GM18511 (cell line): ENCODE measurements around the gene PDLIM5.
"Not testable (repeated sequence)": the region's sequence is repeated elsewhere in the genome, so short reads cannot be mapped to it uniquely, and the experiment has no call there.

ENCODE experiments used
- ATAC-seq: cut with Tn5 transposase; IDR thresholded peaks from one replicate; pipeline ENCODE4 v1.9.1; 2021; ENCODE audit warnings: mild to moderate bottlenecking, moderate library complexity; ENCODE audit not compliant: unreplicated experiment

PDLIM5 gene

GRCh38 chr4:94459462-94460161 lies 7.9 kb downstream of the PDLIM5 start:
- ATAC-seq: no peak

- ATAC-seq: no peak
Measured at GRCh38 chr4:94461506-94461905, 9.8 kb downstream of the PDLIM5 start.

- ATAC-seq: no peak
Measured at GRCh38 chr4:94462572-94462971, 10.8 kb downstream of the PDLIM5 start.

- no peak for ATAC-seq
Measured at GRCh38 chr4:94463771-94464170, 12.0 kb downstream of the PDLIM5 start.

- ATAC-seq: no peak
Measured at GRCh38 chr4:94466371-94466770, 14.6 kb downstream of the PDLIM5 start.

GRCh38 chr4:94466923-94467322 lies 15.2 kb downstream of the PDLIM5 start:
- no peak for ATAC-seq

- ATAC-seq: no peak
Measured at GRCh38 chr4:94468093-94468769, 16.5 kb downstream of the PDLIM5 start.

GRCh38 chr4:94469221-94469784 lies 17.6 kb downstream of the PDLIM5 start:
- no peak for ATAC-seq

- ATAC-seq: no peak
Measured at GRCh38 chr4:94470132-94470531, 18.4 kb downstream of the PDLIM5 start.

GRCh38 chr4:94470782-94471181 lies 19.0 kb downstream of the PDLIM5 start:
- not testable (repeated sequence) for ATAC-seq

- ATAC-seq: no peak
Measured at GRCh38 chr4:94472056-94472826, 20.5 kb downstream of the PDLIM5 start.

GRCh38 chr4:94475050-94475449 lies 23.3 kb downstream of the PDLIM5 start:
- ATAC-seq: no peak

GRCh38 chr4:94475794-94476193 lies 24.1 kb downstream of the PDLIM5 start:
- ATAC-seq: no peak

- ATAC-seq: no peak
Measured at GRCh38 chr4:94477227-94477626, 25.5 kb downstream of the PDLIM5 start.

- ATAC-seq: not testable (repeated sequence)
Measured at GRCh38 chr4:94478805-94479204, 27.1 kb downstream of the PDLIM5 start.

GRCh38 chr4:94479358-94480141 lies 27.8 kb downstream of the PDLIM5 start:
- no peak for ATAC-seq

- no peak for ATAC-seq
Measured at GRCh38 chr4:94480362-94480951, 28.7 kb downstream of the PDLIM5 start.

- no peak for ATAC-seq
Measured at GRCh38 chr4:94483895-94484294, 32.2 kb downstream of the PDLIM5 start.

- ATAC-seq: no peak
Measured at GRCh38 chr4:94484818-94485217, 33.1 kb downstream of the PDLIM5 start.

GRCh38 chr4:94486372-94486801 lies 34.6 kb downstream of the PDLIM5 start:
- ATAC-seq: no peak
